NCI-H2081 treated with DMSO at 0.1 percent for 48 hours (cell line): ENCODE results near the gene MYO5B.
"Not testable (repeated sequence)": the region's sequence is repeated elsewhere in the genome, so short reads cannot be mapped to it uniquely, and the experiment has no call there.

Experiments
- DNase-seq: peaks from one replicate; lab custom pipeline; 2025; lab: John Stamatoyannopoulos, UW

Gene MYO5B

GRCh38 chr18:50194631-50195532 is at the start of gene MYO5B:
MYO5B (minus strand) TSS chr18:50195147; CDS start chr18:50194793, 354 bp downstream.
- DNase-seq = no peak

DNA sequence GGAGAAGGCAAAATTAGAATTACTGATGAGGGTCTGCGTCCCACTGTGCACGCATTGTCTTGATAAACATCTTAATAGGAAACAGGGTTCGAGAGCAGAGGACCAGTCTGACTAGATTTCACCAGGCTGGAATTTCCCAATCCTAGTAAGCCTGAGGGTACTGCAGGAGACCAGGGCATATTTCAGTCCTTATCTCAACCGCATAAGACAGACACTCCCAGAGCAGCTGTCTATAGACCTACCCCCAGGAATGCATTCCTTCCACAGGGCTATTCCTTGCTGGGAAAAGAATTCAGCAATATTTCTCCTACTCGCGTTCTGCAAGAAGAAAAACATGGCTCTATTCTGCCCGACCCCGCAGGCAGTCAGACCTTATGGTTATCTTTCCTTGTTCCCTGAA is 46.8 kb upstream of the MYO5B start:
- DNase-seq = not testable (repeated sequence)

- DNase-seq = no peak
Measured at GRCh38 chr18:50240080-50240563, 45.2 kb upstream of the MYO5B start.

DNA sequence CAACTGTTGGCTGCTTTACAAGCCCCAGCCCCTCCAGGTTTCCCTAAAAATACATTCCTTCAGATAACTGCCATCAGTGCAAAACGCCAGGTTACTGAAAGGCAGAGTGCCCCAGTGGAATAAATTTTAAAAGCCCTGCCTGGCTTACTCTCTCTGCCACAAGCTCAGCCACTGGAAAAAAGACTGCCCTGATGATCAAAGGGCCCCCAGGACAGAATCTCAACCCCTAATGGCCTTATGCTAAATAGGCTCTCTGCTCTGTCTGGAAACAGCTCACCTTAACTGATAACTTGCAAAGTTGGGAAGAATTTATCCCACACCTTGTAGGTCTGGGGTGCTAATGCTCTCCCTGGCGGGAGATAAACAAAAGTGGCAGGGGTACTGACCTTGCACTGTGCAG is 37.5 kb upstream of the MYO5B start:
- DNase-seq = no peak

DNA sequence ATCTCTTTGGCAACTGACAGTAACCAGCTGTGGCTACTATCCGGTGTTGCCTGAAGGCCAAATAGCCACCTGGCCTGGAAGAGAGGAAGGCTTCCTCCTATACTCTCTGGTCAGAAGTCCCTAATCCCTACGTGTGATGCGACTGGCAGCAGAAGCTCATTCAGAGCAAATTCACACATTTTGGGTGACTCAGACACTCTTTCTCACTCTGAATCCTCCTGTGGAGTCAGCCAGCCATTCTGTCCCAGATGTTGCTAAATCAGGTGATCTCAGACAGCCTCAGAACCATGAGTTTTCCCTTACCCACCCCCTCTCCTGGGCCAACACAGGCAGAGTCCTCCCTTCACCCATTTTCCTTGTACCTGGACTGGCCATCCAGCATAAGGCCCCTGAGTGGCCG is 36.7 kb upstream of the MYO5B start:
- DNase-seq = no peak

DNA sequence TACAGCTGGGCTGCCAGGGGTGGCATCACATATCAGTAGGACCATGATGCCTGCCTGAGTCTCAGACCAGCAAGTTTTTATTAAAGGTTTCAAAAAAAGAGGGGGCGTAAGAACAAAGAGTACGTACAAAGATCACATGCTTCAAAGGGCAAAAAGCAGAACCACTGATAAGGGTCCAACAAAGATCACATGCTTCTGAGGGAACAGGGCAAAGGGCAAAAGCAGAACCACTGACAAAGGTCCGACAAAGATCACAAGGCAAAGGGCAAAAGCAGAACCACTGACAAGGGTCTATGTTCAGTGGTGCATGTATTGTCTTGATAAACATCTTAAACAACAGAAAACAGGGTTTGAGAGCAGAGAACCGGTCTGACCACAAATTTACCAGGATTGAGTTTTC is 25.3 kb upstream of the MYO5B start:
- DNase-seq = not testable (repeated sequence)

DNA sequence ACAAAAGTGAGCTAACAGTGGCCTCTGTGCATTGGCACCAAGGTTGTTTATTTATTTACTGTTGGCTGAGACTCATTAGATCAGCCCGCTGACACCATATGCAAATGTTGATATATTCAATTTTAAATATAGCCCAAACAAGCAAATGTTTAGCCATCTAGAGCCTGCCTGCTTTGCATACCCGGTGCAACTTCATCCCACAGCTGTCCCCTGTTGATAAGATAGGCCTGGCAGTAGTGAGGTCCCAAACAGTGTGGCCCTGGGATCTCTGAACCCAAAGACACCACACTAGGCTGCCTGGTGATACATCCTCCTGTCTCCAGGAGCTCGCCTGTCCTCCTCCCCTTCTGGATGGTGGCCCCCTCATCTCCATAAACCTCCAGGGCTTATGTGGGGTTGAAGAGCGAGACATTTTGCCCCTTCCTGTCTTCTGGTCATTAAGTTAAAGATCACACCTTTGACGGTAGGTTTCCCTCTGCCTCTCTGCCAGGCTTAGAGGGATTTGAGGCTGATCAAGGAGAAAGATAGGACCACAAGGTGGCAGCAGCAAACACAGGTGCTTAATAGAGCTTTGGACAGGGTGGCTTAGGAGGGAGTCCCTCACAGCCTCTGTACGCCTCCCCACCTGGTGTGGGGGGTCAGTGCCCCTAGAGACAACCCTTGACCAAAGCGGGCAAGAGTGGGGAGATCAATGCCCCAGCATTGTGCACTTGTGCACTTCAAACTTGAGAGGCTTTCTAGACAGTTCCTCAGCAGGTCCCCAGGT is 23.7 kb upstream of the MYO5B start:
- no peak for DNase-seq

- DNase-seq = no peak
Measured at GRCh38 chr18:50209311-50209710, 14.4 kb upstream of the MYO5B start.

GRCh38 chr18:50207722-50208121 is 12.8 kb upstream of the MYO5B start:
- no peak for DNase-seq

DNA sequence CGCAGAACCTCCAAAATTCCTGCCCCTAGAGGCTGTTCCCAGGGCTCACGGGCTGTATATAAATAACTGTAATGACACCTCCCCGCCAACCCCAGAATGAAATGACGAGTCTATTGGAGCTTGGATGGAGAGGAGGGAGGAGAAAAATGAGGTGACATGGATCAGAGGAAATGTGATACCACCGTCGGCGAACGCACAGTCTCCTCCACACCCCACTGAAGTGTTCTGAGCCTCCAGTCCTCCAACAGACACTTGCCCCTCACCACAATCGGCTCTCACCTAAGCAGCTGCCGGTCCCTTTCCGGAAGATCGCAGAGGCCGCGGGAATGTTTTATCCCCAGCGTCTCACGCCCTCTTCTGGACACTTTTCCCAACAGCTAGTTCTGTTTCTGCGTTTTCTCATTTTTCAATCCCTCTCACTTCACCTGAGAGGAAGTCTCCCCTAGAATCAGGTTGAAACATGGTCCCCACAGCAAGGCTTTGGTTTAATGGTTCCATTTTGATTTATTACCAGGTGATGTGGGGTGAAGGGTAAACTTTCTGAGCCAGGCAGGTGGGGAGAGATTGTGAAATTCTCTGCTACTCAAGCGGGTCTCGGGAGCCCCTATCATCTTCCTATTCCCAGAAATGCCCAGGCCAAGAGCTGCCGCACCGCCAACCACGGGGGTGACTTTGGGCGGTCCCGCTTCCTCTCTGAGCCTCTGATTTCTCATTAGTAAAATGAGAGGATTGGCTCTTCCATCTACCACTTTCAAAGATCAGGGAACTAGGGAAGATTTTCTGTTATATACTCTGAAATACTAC is 9.1 kb upstream of the MYO5B start:
- no peak for DNase-seq

- DNase-seq = no peak
Measured at GRCh38 chr18:50201476-50202018, 6.6 kb upstream of the MYO5B start.

- no peak for DNase-seq
Measured at GRCh38 chr18:50199921-50200320, 5.0 kb upstream of the MYO5B start.

GRCh38 chr18:50199346-50199855 is 4.5 kb upstream of the MYO5B start:
- no peak for DNase-seq

DNA sequence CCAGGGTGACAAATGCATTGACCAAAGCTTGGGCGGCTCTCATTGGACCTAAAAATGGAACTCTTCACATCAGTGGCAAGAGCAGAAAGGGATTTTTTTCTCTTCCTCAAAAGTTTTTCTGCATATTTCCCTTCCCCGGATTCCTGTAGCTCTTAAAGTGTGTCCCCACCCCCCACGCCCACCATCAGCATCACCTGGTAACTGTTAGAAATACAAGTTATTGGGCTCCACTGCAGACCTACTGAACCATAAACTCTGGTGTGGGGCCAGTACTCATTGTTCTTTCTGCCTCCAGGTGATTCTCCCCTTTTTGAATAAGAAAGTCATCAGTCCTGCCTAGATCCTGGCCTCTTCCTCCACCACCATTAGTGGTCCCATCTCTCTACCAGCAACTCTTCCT is 1.3 kb upstream of the MYO5B start:
- no peak for DNase-seq

DNA sequence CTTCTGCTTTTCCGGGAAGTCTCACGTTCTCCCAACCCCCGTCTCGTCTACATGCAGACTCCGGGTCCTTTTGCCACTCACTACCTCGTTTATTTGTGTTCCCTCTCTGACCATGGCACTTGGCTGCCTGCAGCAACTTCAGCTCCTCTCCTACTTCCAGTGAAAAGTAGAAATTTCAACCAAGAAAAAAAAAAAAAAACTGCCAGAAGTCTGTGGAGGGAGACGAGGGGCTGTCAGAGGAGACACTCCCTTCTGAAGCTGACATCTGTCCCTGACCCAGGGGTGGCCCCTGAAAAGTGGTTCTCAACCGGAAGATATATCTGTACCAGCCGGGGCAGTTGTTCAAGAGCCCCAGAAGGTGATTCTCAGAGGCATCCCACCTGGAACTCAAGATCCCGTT is 742 bp upstream of the MYO5B start:
- DNase-seq = no peak

GRCh38 chr18:50193796-50194630 is 934 bp downstream of the MYO5B start:
- no peak for DNase-seq

GRCh38 chr18:50192995-50193795 is 1.8 kb downstream of the MYO5B start:
- DNase-seq = no peak

DNA sequence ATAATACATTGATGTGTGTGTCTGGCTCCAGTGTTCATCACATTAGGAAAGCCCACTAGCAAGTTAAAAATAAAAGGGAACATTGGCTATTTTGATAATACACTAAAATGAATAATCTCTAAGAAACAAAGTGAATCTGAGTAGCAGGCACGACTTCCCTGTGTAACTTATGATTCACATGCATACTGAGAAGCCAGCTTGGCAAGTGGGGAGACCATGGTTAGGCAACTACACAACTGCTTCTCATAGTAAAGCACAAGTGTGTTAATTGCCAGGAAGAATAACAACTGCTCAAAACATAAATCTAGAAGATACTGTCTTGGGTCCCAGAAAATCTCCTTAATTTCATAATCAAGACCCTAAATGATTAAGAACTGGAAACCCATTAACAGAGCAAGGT is 4.0 kb downstream of the MYO5B start:
- no peak for DNase-seq

DNA sequence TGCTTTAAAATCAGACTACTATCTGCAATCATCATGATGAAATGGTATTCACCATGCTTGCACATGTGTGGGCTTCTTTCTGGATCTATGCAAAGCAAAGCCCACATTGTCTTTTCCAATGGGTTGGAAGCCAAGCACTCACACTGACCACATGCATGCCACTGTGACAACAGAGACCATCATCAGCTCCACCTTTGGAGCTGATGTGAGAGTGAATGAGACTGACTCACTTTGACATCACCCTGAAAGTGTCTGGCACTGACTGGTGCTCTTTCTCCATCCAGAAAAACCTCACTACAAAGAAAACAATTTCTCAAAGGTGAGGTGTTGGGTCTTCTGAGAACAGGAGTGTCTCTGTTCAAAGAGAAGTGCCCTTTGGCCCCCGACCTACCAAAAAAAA is 4.7 kb downstream of the MYO5B start:
- no peak for DNase-seq

DNA sequence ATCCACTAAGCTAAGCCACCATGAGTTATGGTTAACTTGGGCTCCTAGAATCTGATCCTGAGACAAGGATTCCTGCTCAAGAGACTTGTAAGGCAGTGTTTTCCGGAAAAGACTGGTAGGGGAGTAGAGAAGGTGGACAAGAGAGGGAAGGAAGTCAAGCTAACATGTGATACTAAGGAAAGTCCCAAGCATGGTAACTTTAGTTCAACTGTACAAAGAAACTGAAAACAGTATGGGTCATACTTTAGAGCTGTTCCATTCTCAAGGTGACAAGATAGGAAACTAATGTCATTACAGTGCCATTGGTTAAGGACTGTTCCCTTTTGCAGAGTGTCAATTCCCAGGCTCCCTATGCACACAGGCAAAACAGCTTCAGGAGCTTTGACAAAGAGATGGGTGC is 5.8 kb downstream of the MYO5B start:
- no peak for DNase-seq
